HepG2 (cell line): ENCODE data around the gene BRAP. TPM values are rescaled to one million over a fixed set of nuclear protein-coding genes. Genes with fewer than 3 reads are reported as not detected.

Experiments
- AHR ChIP-seq: IDR thresholded peaks from 2 replicates; pipeline ENCODE4 v1.6.1; 2018; ENCODE audit warnings: missing genetic modification reagents, missing compliant biosample characterization
- ATF1 ChIP-seq: IDR thresholded peaks from 2 replicates; pipeline ENCODE4 v1.6.1; 2016; ENCODE audit warnings: mild to moderate bottlenecking, control low read depth
- ATF7-NPFF ChIP-seq: sonication (generic); formaldehyde crosslinking; IDR thresholded peaks from 2 replicates; pipeline ENCODE4 v1.8.1; 2023; ENCODE audit warnings: mild to moderate bottlenecking, low read depth, missing genetic modification reagents, moderate library complexity
- CEBPB ChIP-seq: IDR thresholded peaks from 2 replicates; pipeline ENCODE4 v1.6.1; 2011; ENCODE audit warnings: low read depth, low read length, improper control_type of control experiment, borderline replicate concordance
- DR1 ChIP-seq: sonication (generic); formaldehyde crosslinking; IDR thresholded peaks from 2 replicates; pipeline ENCODE4 v1.8.0; 2021; ENCODE audit warnings: mild to moderate bottlenecking, missing genetic modification reagents, inconsistent platforms
- HINFP ChIP-seq: sonication (generic); formaldehyde crosslinking; IDR thresholded peaks from 2 replicates; pipeline ENCODE4 v1.4.0; 2020; ENCODE audit warnings: low read depth, mild to moderate bottlenecking, missing genetic modification reagents
- KDM5B ChIP-seq: sonication (generic); formaldehyde crosslinking; IDR thresholded peaks from 2 replicates; pipeline ENCODE4 v1.4.0; 2020; ENCODE audit warnings: missing genetic modification reagents, mild to moderate bottlenecking, borderline replicate concordance
- KLF12 ChIP-seq: sonication (generic); formaldehyde crosslinking; IDR thresholded peaks from 2 replicates; pipeline ENCODE4 v1.4.0; 2020; ENCODE audit warnings: missing genetic modification reagents, borderline replicate concordance
- MED1 ChIP-seq: sonication (generic); formaldehyde crosslinking; IDR thresholded peaks from 2 replicates; pipeline ENCODE4 v1.4.0; 2020; ENCODE audit warnings: missing genetic modification reagents
- MED8 ChIP-seq: sonication (generic); formaldehyde crosslinking; IDR thresholded peaks from 2 replicates; pipeline ENCODE4 v1.8.1; 2023; ENCODE audit warnings: mild to moderate bottlenecking, missing genetic modification reagents; ENCODE audit not compliant: insufficient replicate concordance
- NFIC ChIP-seq: IDR thresholded peaks from 2 replicates; pipeline ENCODE4 v1.6.1; 2012; ENCODE audit warnings: mild to moderate bottlenecking, low read length, inconsistent platforms
- REPIN1 ChIP-seq: sonication (generic); formaldehyde crosslinking; IDR thresholded peaks from 2 replicates; pipeline ENCODE4 v1.8.0; 2022; ENCODE audit warnings: missing genetic modification reagents, low read depth, mild to moderate bottlenecking, borderline replicate concordance
- RFX1 ChIP-seq: fragments of 450-650 bp; IDR thresholded peaks from 2 replicates; pipeline ENCODE4 v1.6.1; 2017
- TP53 ChIP-seq: sonication (generic); formaldehyde crosslinking; conservative IDR thresholded peaks from 2 replicates; pipeline ENCODE4 v1.4.0; 2020; ENCODE audit warnings: missing genetic modification reagents
- ZBED4 ChIP-seq: sonication (generic); formaldehyde crosslinking; IDR thresholded peaks from 2 replicates; pipeline ENCODE4 v1.4.0; 2020; ENCODE audit warnings: missing genetic modification reagents, borderline replicate concordance
- ZBTB7A ChIP-seq: sonication (generic); formaldehyde crosslinking; IDR thresholded peaks from 2 replicates; pipeline ENCODE4 v1.8.0; 2022; ENCODE audit warnings: mild to moderate bottlenecking, missing genetic modification reagents
- ZNF230 ChIP-seq: sonication (generic); formaldehyde crosslinking; IDR thresholded peaks from 2 replicates; pipeline ENCODE4 v1.4.0; 2020; ENCODE audit warnings: mild to moderate bottlenecking, missing genetic modification reagents
- ZNF317 ChIP-seq: sonication (generic); formaldehyde crosslinking; IDR thresholded peaks from 2 replicates; pipeline ENCODE4 v1.5.0; 2020; ENCODE audit warnings: mild to moderate bottlenecking, missing genetic modification reagents
- ZNF33A ChIP-seq: sonication (generic); formaldehyde crosslinking; IDR thresholded peaks from 2 replicates; pipeline ENCODE4 v1.5.1; 2020; ENCODE audit warnings: missing genetic modification reagents, mild to moderate bottlenecking, moderate library complexity, borderline replicate concordance
- ZNF501 ChIP-seq: sonication (generic); formaldehyde crosslinking; IDR thresholded peaks from 2 replicates; pipeline ENCODE4 v1.5.1; 2020; ENCODE audit warnings: mild to moderate bottlenecking, moderate library complexity, missing genetic modification reagents
- ZNF598 ChIP-seq: sonication (generic); formaldehyde crosslinking; IDR thresholded peaks from 2 replicates; pipeline ENCODE4 v1.5.1; 2020; ENCODE audit warnings: mild to moderate bottlenecking, missing genetic modification reagents, borderline replicate concordance
- ZSCAN25 ChIP-seq: sonication (generic); formaldehyde crosslinking; IDR thresholded peaks from 2 replicates; pipeline ENCODE4 v1.8.0; 2022; ENCODE audit warnings: mild to moderate bottlenecking, missing genetic modification reagents
- polyA plus RNA-seq, 8 experiments: library from polyadenylated mRNA; depleted of rRNA in 3 of 8; stranded (reverse) in 7 of 8; unstranded in 1 of 8; fragments of >200 nt; fragmentation: Illumina TruSeq in 4 of 8; extraction: Trizol in 4 of 8; gene quantifications; 2 replicates each; pipeline versions ENCODE4 v1.2.1 to v1.2.3, GENCODE V29; 2011 to 2016; ENCODE audit warnings: low read depth in 4 of 8, missing spikeins in 1 of 8, mixed read lengths in 1 of 8; ENCODE audit not compliant: insufficient read depth in 1 of 8
- total RNA-seq, 5 experiments: library from RNA; depleted of rRNA; stranded (reverse); fragments of >200 nt; fragmentation: Illumina TruSeq; extraction: Trizol; gene quantifications; 2 replicates each; pipeline ENCODE4 v1.2.3, GENCODE V29; 2016; ENCODE audit warnings: low read depth in 1 of 5
- TF ChIP-seq, protein P1 (sequence below): IDR thresholded peaks from 2 replicates; pipeline ENCODE4 v1.6.1; 2016; ENCODE audit warnings: low read depth, control low read depth
- TF ChIP-seq, protein P2 (sequence below): sonication (generic); formaldehyde crosslinking; IDR thresholded peaks from 2 replicates; pipeline ENCODE4 v1.4.0; 2020; ENCODE audit warnings: missing genetic modification reagents, mild to moderate bottlenecking, borderline replicate concordance

Gene BRAP
- total and polyA plus RNA-seq, 2 of the 13 experiments (the other 11 are each of a cell fraction or from before 2014, with no cell fraction given), result 8.1 to 15.4 TPM

GRCh38 chr12:111685322-111685810, 390 bp downstream of the BRAP start (continued):
- TF ChIP-seq TP53 (CRISPR knock-in tag), result no peak
- TF ChIP-seq ZNF317 (CRISPR knock-in tag), result no peak
- no peak for TF ChIP-seq NFIC
- TF ChIP-seq ZBED4, result no peak
- 0 out of 2 replicates have a peak, but pooled peaks have one; percentile 1 for TF ChIP-seq ZNF501 (CRISPR knock-in tag)
- TF ChIP-seq ZNF598, result no peak
- TF ChIP-seq ZNF230 (CRISPR knock-in tag), result no peak
- TF ChIP-seq, protein P1, sequence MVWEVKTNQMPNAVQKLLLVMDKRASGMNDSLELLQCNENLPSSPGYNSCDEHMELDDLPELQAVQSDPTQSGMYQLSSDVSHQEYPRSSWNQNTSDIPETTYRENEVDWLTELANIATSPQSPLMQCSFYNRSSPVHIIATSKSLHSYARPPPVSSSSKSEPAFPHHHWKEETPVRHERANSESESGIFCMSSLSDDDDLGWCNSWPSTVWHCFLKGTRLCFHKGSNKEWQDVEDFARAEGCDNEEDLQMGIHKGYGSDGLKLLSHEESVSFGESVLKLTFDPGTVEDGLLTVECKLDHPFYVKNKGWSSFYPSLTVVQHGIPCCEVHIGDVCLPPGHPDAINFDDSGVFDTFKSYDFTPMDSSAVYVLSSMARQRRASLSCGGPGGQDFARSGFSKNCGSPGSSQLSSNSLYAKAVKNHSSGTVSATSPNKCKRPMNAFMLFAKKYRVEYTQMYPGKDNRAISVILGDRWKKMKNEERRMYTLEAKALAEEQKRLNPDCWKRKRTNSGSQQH (CRISPR knock-in tag), result no peak
- no peak for TF ChIP-seq ATF7-NPFF (CRISPR knock-in tag)
- TF ChIP-seq HINFP, result no peak
- TF ChIP-seq RFX1, result no peak
- TF ChIP-seq, protein P2, sequence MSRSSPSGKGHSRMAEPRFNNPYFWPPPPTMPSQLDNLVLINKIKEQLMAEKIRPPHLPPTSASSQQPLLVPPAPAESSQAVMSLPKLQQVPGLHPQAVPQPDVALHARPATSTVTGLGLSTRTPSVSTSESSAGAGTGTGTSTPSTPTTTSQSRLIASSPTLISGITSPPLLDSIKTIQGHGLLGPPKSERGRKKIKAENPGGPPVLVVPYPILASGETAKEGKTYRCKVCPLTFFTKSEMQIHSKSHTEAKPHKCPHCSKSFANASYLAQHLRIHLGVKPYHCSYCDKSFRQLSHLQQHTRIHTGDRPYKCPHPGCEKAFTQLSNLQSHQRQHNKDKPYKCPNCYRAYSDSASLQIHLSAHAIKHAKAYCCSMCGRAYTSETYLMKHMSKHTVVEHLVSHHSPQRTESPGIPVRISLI (CRISPR knock-in tag), result no peak
- TF ChIP-seq ATF1 (CRISPR knock-in tag), result no peak
- no peak for TF ChIP-seq CEBPB
- TF ChIP-seq ZSCAN25 (CRISPR knock-in tag), result no peak
- TF ChIP-seq REPIN1, result no peak
- no peak for TF ChIP-seq KLF12
- no peak for TF ChIP-seq KDM5B (CRISPR knock-in tag)
- no peak for TF ChIP-seq AHR (CRISPR knock-in tag)
- TF ChIP-seq ZNF33A (CRISPR knock-in tag), result no peak
- TF ChIP-seq ZBTB7A (CRISPR knock-in tag), result no peak
- TF ChIP-seq MED1 (CRISPR knock-in tag), result peak; percentile 11; the same call in 1 of the 2 replicates
- no peak for TF ChIP-seq DR1 (CRISPR knock-in tag)
- no peak for TF ChIP-seq MED8
